ENCODE data around the gene CLEC1A.

The CLEC1A gene

DNA sequence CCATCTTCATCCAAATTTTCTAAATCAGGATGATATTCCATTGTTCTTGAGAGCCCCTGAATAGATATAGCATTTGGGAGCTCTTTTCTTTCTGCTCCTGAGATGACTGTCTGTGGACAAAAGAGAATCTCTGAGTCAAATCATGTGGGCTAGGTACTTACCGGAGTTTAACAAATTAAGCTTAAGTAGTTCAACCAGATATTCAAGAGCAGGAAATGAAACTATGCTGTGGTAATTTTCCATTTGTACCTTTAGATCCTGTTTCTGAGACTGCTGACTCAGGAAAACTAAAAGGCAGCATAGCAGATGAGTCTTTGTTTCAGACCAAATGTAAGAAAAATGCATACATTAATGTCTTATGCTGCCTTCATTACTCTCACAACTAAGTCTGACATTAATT is 31.3 kb upstream of the CLEC1A start, which contains the start of gene CLEC7A:
Gene CLEC7A, minus strand, starts transcription at position 158 of the 400 bp plus-strand sequence. Its CDS starts 117 bp downstream, at position 41.
- Histone ChIP-seq H3K9ac (no peak within 1 kb of the TSS), H3K27me3 (ENCODE audit: insufficient read depth, low read depth) (no peaks in the 10 kb centered on the region), H3K36me3 (ENCODE audit: insufficient read depth) (no peaks in the 10 kb centered on the region), H3K4me1 (ENCODE audit: low read depth, poor library complexity, severe bottlenecking) (peaks cover 68% of the 10 kb centered on the region), H4K20me1 (ENCODE audit: insufficient read depth) (no peaks in the 10 kb centered on the region), H3K4me3 (IDR thresholded peaks at IDR 0.05; ENCODE audit: insufficient read depth, low read depth, low read length) (no peak within 1 kb of the TSS), H3K79me2 (ENCODE audit: insufficient read depth, low read depth) (no peaks in the 10 kb centered on the region), H3K4me2 (peak within 1 kb of the TSS; percentile 76), H3K27ac (peak within 1 kb of the TSS; percentile 77), H2AFZ (ENCODE audit: low read depth) (no peak within 1 kb of the TSS)
- TF ChIP-seq, protein P1, sequence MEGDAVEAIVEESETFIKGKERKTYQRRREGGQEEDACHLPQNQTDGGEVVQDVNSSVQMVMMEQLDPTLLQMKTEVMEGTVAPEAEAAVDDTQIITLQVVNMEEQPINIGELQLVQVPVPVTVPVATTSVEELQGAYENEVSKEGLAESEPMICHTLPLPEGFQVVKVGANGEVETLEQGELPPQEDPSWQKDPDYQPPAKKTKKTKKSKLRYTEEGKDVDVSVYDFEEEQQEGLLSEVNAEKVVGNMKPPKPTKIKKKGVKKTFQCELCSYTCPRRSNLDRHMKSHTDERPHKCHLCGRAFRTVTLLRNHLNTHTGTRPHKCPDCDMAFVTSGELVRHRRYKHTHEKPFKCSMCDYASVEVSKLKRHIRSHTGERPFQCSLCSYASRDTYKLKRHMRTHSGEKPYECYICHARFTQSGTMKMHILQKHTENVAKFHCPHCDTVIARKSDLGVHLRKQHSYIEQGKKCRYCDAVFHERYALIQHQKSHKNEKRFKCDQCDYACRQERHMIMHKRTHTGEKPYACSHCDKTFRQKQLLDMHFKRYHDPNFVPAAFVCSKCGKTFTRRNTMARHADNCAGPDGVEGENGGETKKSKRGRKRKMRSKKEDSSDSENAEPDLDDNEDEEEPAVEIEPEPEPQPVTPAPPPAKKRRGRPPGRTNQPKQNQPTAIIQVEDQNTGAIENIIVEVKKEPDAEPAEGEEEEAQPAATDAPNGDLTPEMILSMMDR (conservative IDR thresholded peaks at IDR 0.05; ENCODE audit: low read depth, low read length): no peak

DNA sequence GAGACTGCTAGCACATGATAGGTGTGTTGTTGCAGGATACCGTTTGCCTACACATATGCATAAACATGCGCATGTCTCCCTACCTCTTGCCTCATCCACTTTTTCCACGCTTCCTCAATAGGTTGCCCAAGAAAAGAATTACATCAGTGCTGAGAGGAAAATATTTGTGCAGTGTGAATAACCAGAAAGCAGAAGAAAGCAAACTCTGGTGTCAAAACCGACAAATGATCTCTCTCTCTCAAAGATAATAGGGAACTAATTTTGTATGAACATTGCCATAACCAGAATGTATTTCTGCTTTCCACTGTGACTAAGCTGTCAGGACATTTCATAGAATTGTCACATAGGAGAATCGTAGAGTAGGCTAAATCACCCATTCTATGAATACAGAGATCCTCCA is 29.9 kb upstream of the CLEC1A start:
- Histone ChIP-seq H3K4me1 (ENCODE audit: low read depth, poor library complexity, severe bottlenecking) (peaks cover 55% of the 10 kb centered on the region), H3K4me2 (peak overlapping the region; percentile 29; the same call in 1 of the 2 replicates), H4K20me1 (ENCODE audit: insufficient read depth) (no peaks in the 10 kb centered on the region), H2AFZ (ENCODE audit: low read depth) (no peak overlapping the region), H3K79me2 (ENCODE audit: insufficient read depth, low read depth) (no peaks in the 10 kb centered on the region), H3K9ac (no peak overlapping the region), H3K36me3 (ENCODE audit: insufficient read depth) (no peaks in the 10 kb centered on the region), H3K27me3 (ENCODE audit: insufficient read depth, low read depth) (no peaks in the 10 kb centered on the region), H3K4me3 (IDR thresholded peaks at IDR 0.05; ENCODE audit: insufficient read depth, low read depth, low read length) (no peak overlapping the region), H3K27ac (no peak overlapping the region)
- TF ChIP-seq, protein P1 (conservative IDR thresholded peaks at IDR 0.05; ENCODE audit: low read depth, low read length): no peak

- no peak overlapping the region for H3K27ac ChIP-seq
- no peaks in the 10 kb centered on the region for H4K20me1 ChIP-seq (ENCODE audit: insufficient read depth)
- TF ChIP-seq, protein P1 (conservative IDR thresholded peaks at IDR 0.05; ENCODE audit: low read depth, low read length): no peak
- H3K27me3 ChIP-seq (ENCODE audit: insufficient read depth, low read depth): no peaks in the 10 kb centered on the region
- no peaks in the 10 kb centered on the region for H3K79me2 ChIP-seq (ENCODE audit: insufficient read depth, low read depth)
- no peaks in the 10 kb centered on the region for H3K36me3 ChIP-seq (ENCODE audit: insufficient read depth)
- H3K4me1 ChIP-seq (ENCODE audit: low read depth, poor library complexity, severe bottlenecking): peaks cover 33% of the 10 kb centered on the region
- H2AFZ ChIP-seq (ENCODE audit: low read depth): no peak overlapping the region
- H3K4me2 ChIP-seq: no peak overlapping the region
- no peak overlapping the region for H3K9ac ChIP-seq
- no peak overlapping the region for H3K4me3 ChIP-seq (IDR thresholded peaks at IDR 0.05; ENCODE audit: insufficient read depth, low read depth, low read length)
These were observed 27.6 kb upstream of the CLEC1A start for GRCh38 chr12:10126413-10126812.

GRCh38 chr12:10122689-10123088 is 23.9 kb upstream of the CLEC1A start:
- no peaks in the 10 kb centered on the region for H3K27me3 ChIP-seq (ENCODE audit: insufficient read depth, low read depth)
- H3K4me1 ChIP-seq (ENCODE audit: low read depth, poor library complexity, severe bottlenecking): no peaks in the 10 kb centered on the region
- no peak overlapping the region for H3K27ac ChIP-seq
- H2AFZ ChIP-seq (ENCODE audit: low read depth): no peak overlapping the region
- TF ChIP-seq, protein P1 (conservative IDR thresholded peaks at IDR 0.05; ENCODE audit: low read depth, low read length): no peak
- H3K4me3 ChIP-seq (IDR thresholded peaks at IDR 0.05; ENCODE audit: insufficient read depth, low read depth, low read length): no peak overlapping the region
- H3K36me3 ChIP-seq (ENCODE audit: insufficient read depth): no peaks in the 10 kb centered on the region
- no peak overlapping the region for H3K9ac ChIP-seq
- no peak overlapping the region for H3K4me2 ChIP-seq
- H4K20me1 ChIP-seq (ENCODE audit: insufficient read depth): no peaks in the 10 kb centered on the region
- H3K79me2 ChIP-seq (ENCODE audit: insufficient read depth, low read depth): no peaks in the 10 kb centered on the region
